GM19025 (cell line): ENCODE data around the gene DDHD1.
A peak's percentile ranks its signal among the peaks of the same experiment; 100 is the strongest.
"Not testable (repeated sequence)": the region's sequence is repeated elsewhere in the genome, so short reads cannot be mapped to it uniquely, and the experiment has no call there.

ENCODE experiments used
- ATAC-seq: cut with Tn5 transposase; IDR thresholded peaks from one replicate; pipeline ENCODE4 v1.9.1; 2021; ENCODE audit warnings: mild to moderate bottlenecking, low read depth, moderate library complexity; ENCODE audit not compliant: unreplicated experiment

Gene DDHD1

GRCh38 chr14:53152184-53152886, 788 bp downstream of the DDHD1 start:
- peak; percentile 18 for ATAC-seq

GRCh38 chr14:53151523-53152183, 1.5 kb downstream of the DDHD1 start:
- no peak for ATAC-seq

GRCh38 chr14:53149668-53150316, 3.3 kb downstream of the DDHD1 start:
- no peak for ATAC-seq

GRCh38 chr14:53148671-53149070, 4.5 kb downstream of the DDHD1 start:
- no peak for ATAC-seq

- ATAC-seq = no peak
Observed at GRCh38 chr14:53147893-53148292, 5.2 kb downstream of the DDHD1 start.

- peak; percentile 39 for ATAC-seq
Observed at GRCh38 chr14:53147208-53147607, 5.9 kb downstream of the DDHD1 start.

- ATAC-seq = no peak
Observed at GRCh38 chr14:53146739-53147138, 6.4 kb downstream of the DDHD1 start.

- peak; percentile 57 for ATAC-seq
Observed at GRCh38 chr14:53144244-53144643, 8.9 kb downstream of the DDHD1 start.

GRCh38 chr14:53140585-53140984, 12.5 kb downstream of the DDHD1 start:
- ATAC-seq = no peak

- ATAC-seq = no peak
Observed at GRCh38 chr14:53137568-53138203, 15.4 kb downstream of the DDHD1 start.

- not testable (repeated sequence) for ATAC-seq
Observed at GRCh38 chr14:53130491-53130890, 22.6 kb downstream of the DDHD1 start.

GRCh38 chr14:53128303-53129028, 24.7 kb downstream of the DDHD1 start:
- ATAC-seq = no peak

- no peak for ATAC-seq
Observed at GRCh38 chr14:53127832-53128231, 25.3 kb downstream of the DDHD1 start.

GRCh38 chr14:53127151-53127550, 26.0 kb downstream of the DDHD1 start:
- ATAC-seq = no peak

- ATAC-seq = no peak
Observed at GRCh38 chr14:53126731-53127130, 26.4 kb downstream of the DDHD1 start.

GRCh38 chr14:53124786-53125185, 28.3 kb downstream of the DDHD1 start:
- no peak for ATAC-seq

- not testable (repeated sequence) for ATAC-seq
Observed at GRCh38 chr14:53121419-53121818, 31.7 kb downstream of the DDHD1 start.

- not testable (repeated sequence) for ATAC-seq
Observed at GRCh38 chr14:53117479-53117878, 35.6 kb downstream of the DDHD1 start.

- ATAC-seq = no peak
Observed at GRCh38 chr14:53113989-53114388, 39.1 kb downstream of the DDHD1 start.

- no peak for ATAC-seq
Observed at GRCh38 chr14:53110096-53110495, 43.0 kb downstream of the DDHD1 start.
